ENCODE data around the gene EHHADH. TPM values are rescaled to one million over a fixed set of nuclear protein-coding genes. Genes with fewer than 3 reads are reported as not detected.

The EHHADH gene
- total and polyA plus RNA-seq, 3 experiments from 2014 or later = 0.94 to 2.2 (median 1.7) TPM

DNA sequence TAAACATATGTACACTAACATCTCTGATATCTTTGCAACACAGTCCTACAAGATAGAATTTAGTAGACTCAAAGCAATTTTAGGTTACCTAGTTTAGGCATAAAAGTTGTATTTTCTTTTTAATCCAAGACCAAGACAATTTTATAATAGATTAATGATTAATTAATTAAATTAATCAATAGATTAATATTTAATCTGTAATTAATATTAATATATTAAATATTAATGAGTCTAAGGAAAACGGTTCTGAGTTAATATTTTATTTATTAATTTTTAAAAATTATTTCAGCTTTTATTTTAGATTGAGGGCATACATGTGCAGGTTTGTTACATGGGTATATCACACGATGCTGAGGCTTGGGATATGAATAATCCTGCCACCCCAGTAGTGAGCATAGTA lies 49.0 kb downstream of the EHHADH start:
- H3K27me3 ChIP-seq (ENCODE audit: insufficient read depth, low read length, poor library complexity, severe bottlenecking) = no peaks in the 10 kb centered on the region
- no peaks in the 10 kb centered on the region for H3K27me3 Mint-ChIP-seq
- H3K36me3 Mint-ChIP-seq = peaks cover 3 to 13% (median 10%) of the 10 kb centered on the region in 3 donors
- ChIA-PET POLR2A (no interaction called here), CTCF (no interaction called here)
- no peaks in the 10 kb centered on the region for H3K4me1 ChIP-seq (ENCODE audit: insufficient read depth, low read length)
- H3K4me3 ChIP-seq (ENCODE audit: low read length) = no peak overlapping the region
- no peaks in the 10 kb centered on the region for H3K9me3 Mint-ChIP-seq
- no peaks in the 10 kb centered on the region for H3K9me3 ChIP-seq (ENCODE audit: low read length)
- no peak for DNase-seq
- H3K4me3 Mint-ChIP-seq = no peak overlapping the region
- H3K36me3 ChIP-seq (ENCODE audit: insufficient read depth, low read length) = no peaks in the 10 kb centered on the region
- H3K4me1 Mint-ChIP-seq = peaks cover 2 to 14% (median 14%) of the 10 kb centered on the region in 3 donors
- no peak overlapping the region for H3K27ac Mint-ChIP-seq
- no peak overlapping the region for H3K27ac ChIP-seq (ENCODE audit: low read depth, low read length)

DNA sequence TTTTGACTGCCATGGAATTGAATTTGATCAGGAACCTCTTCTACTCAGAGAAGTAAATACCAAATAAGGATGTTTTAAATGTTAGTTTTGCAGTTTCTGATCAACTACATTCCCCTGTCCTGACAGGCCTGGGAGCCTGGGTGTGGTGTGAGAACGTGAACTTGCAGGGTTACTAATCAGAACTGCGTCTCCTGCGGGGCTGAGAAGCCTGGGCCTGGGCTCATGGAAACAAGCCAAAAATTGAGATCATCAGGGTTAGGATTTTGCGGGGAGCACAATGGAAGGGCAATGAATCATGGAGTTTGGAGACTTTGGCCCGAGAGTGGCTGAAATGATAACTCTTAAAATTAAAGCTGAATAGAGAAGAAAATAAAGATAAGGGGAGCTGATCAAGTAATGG lies 53.2 kb downstream of the EHHADH start:
- Histone ChIP-seq H3K9me3 (ENCODE audit: low read length) (no peaks in the 10 kb centered on the region), H3K4me1 (ENCODE audit: insufficient read depth, low read length) (no peaks in the 10 kb centered on the region), H3K27me3 (ENCODE audit: insufficient read depth, low read length, poor library complexity, severe bottlenecking) (no peaks in the 10 kb centered on the region), H3K36me3 (ENCODE audit: insufficient read depth, low read length) (no peaks in the 10 kb centered on the region), H3K4me3 (ENCODE audit: low read length) (no peak overlapping the region), H3K27ac (ENCODE audit: low read depth, low read length) (no peak overlapping the region)
- H3K9me3 Mint-ChIP-seq = no peaks in the 10 kb centered on the region
- H3K4me1 Mint-ChIP-seq = no peaks in the 10 kb centered on the region
- no peak overlapping the region for H3K4me3 Mint-ChIP-seq
- H3K27me3 Mint-ChIP-seq = no peaks in the 10 kb centered on the region
- H3K27ac Mint-ChIP-seq = no peak overlapping the region
- DNase-seq = no peak
- ChIA-PET CTCF (no interaction called here), POLR2A (no interaction called here)
- H3K36me3 Mint-ChIP-seq = peaks cover 3 to 14% (median 10%) of the 10 kb centered on the region in 3 donors

DNA sequence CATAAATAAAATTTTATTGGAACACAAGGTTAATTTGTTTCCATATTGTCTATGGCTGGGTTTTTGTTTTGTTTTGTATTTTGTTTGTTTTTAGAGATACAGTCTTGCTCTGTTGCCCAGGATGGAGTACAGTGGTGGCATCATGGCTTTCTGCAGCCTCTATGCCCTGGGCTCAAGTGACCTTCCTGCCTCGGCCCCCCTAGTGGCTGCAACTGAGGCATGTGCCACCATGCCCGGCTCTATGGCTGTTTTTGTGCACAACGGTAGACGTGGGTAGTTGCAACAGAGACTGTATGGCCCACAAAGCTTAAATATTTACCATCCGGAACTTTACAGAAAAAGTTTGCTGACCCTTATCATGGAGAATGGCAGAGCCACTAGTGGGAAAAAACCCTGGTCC lies 54.2 kb downstream of the EHHADH start:
- POLR2A ChIA-PET = no interaction called here
- CTCF ChIA-PET = no interaction called here
- H3K27me3 Mint-ChIP-seq = no peaks in the 10 kb centered on the region
- Histone ChIP-seq H3K4me3 (ENCODE audit: low read length) (no peak overlapping the region), H3K27me3 (ENCODE audit: insufficient read depth, low read length, poor library complexity, severe bottlenecking) (no peaks in the 10 kb centered on the region), H3K9me3 (ENCODE audit: low read length) (no peaks in the 10 kb centered on the region), H3K4me1 (ENCODE audit: insufficient read depth, low read length) (no peaks in the 10 kb centered on the region), H3K36me3 (ENCODE audit: insufficient read depth, low read length) (no peaks in the 10 kb centered on the region), H3K27ac (ENCODE audit: low read depth, low read length) (no peak overlapping the region)
- H3K4me1 Mint-ChIP-seq = no peaks in the 10 kb centered on the region
- no peak overlapping the region for H3K27ac Mint-ChIP-seq
- H3K4me3 Mint-ChIP-seq = no peak overlapping the region
- peaks cover 0 to 4% (median 0%) of the 10 kb centered on the region in 5 donors for H3K9me3 Mint-ChIP-seq
- DNase-seq = no peak
- H3K36me3 Mint-ChIP-seq = peaks cover 3 to 23% (median 10%) of the 10 kb centered on the region in 3 donors

- Histone ChIP-seq H3K36me3 (ENCODE audit: insufficient read depth, low read length) (no peaks in the 10 kb centered on the region), H3K9me3 (ENCODE audit: low read length) (no peaks in the 10 kb centered on the region), H3K27me3 (ENCODE audit: insufficient read depth, low read length, poor library complexity, severe bottlenecking) (no peaks in the 10 kb centered on the region), H3K4me3 (ENCODE audit: low read length) (no peak overlapping the region), H3K4me1 (ENCODE audit: insufficient read depth, low read length) (no peaks in the 10 kb centered on the region), H3K27ac (ENCODE audit: low read depth, low read length) (no peak overlapping the region)
- Mint-ChIP-seq H3K4me1 (no peaks in the 10 kb centered on the region), H3K4me3 (no peak overlapping the region), H3K27me3 (no peaks in the 10 kb centered on the region), H3K9me3 (peaks cover 0 to 4% (median 0%) of the 10 kb centered on the region in 5 donors), H3K36me3 (peaks cover 3 to 24% (median 10%) of the 10 kb centered on the region in 3 donors), H3K27ac (no peak overlapping the region)
- DNase-seq = no peak
- POLR2A ChIA-PET = no interaction called here
- CTCF ChIA-PET = no interaction called here
Observed at GRCh38 chr3:185199206-185199605, 54.6 kb downstream of the EHHADH start.

GRCh38 chr3:185197068-185197467 lies 56.8 kb downstream of the EHHADH start:
- Mint-ChIP-seq H3K27ac (no peak overlapping the region), H3K4me1 (no peaks in the 10 kb centered on the region), H3K4me3 (no peak overlapping the region), H3K27me3 (no peaks in the 10 kb centered on the region), H3K9me3 (peaks cover 0 to 4% (median 0%) of the 10 kb centered on the region in 5 donors), H3K36me3 (peaks cover 5 to 28% (median 8%) of the 10 kb centered on the region in 3 donors)
- Histone ChIP-seq H3K27me3 (ENCODE audit: insufficient read depth, low read length, poor library complexity, severe bottlenecking) (no peaks in the 10 kb centered on the region), H3K4me1 (ENCODE audit: insufficient read depth, low read length) (no peaks in the 10 kb centered on the region), H3K4me3 (ENCODE audit: low read length) (no peak overlapping the region), H3K36me3 (ENCODE audit: insufficient read depth, low read length) (no peaks in the 10 kb centered on the region), H3K9me3 (ENCODE audit: low read length) (no peaks in the 10 kb centered on the region), H3K27ac (ENCODE audit: low read depth, low read length) (no peak overlapping the region)
- DNase-seq = no peak
- CTCF ChIA-PET = no interaction called here
- POLR2A ChIA-PET = no interaction called here

DNA sequence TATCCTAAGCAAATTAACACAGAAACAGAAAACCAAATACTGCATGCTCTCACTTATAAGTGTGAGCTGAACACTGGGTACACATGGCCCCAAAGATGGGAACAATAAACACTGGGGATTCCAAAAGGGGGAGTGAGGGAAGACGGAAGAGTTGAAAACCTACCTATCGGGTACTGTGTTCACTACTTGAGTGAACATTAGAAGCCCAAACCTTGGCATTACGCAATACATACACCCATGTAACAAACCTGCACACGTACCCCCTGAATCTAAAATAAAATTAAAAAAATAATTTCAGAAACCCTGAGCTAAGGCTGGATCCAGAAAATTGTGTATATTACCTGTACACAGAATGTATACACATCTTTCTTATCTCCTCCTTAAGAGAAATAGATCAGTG lies 58.2 kb downstream of the EHHADH start:
- no peak overlapping the region for H3K4me3 Mint-ChIP-seq
- no peaks in the 10 kb centered on the region for H3K27me3 Mint-ChIP-seq
- Histone ChIP-seq H3K36me3 (ENCODE audit: insufficient read depth, low read length) (no peaks in the 10 kb centered on the region), H3K4me3 (ENCODE audit: low read length) (no peak overlapping the region), H3K27ac (ENCODE audit: low read depth, low read length) (no peak overlapping the region), H3K27me3 (ENCODE audit: insufficient read depth, low read length, poor library complexity, severe bottlenecking) (no peaks in the 10 kb centered on the region), H3K9me3 (ENCODE audit: low read length) (no peaks in the 10 kb centered on the region), H3K4me1 (ENCODE audit: insufficient read depth, low read length) (no peaks in the 10 kb centered on the region)
- H3K4me1 Mint-ChIP-seq = no peaks in the 10 kb centered on the region
- ChIA-PET POLR2A (no interaction called here), CTCF (no interaction called here)
- H3K27ac Mint-ChIP-seq = no peak overlapping the region
- no peak for DNase-seq
- H3K9me3 Mint-ChIP-seq = peaks cover 0 to 4% (median 0%) of the 10 kb centered on the region in 5 donors
- H3K36me3 Mint-ChIP-seq = peaks cover 2 to 25% (median 3%) of the 10 kb centered on the region in 3 donors

DNA sequence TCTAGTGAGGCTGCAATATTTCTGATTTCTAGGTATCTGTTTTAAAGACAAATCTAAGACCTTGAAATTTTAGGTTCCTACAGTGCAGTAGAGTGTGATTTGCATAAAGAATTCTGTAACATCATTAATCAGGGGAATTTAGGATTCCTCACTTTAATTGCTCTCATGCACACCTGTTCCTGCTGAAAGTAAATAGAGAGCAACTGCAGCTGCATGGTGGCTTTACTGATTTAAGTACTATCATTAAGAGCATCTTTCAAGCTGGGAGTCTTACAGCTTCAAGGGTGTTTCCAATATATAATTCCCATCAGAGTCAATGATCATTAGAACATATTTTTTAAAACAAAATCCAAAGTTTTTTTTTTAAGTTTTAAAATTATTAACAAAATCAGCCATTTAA lies 65.0 kb downstream of the EHHADH start:
- no peak overlapping the region for H3K27ac ChIP-seq (ENCODE audit: low read depth, low read length)
- Mint-ChIP-seq H3K27me3 (peaks cover 0 to 7% of the 10 kb centered on the region in 2 donors), H3K36me3 (peaks cover 2 to 13% (median 3%) of the 10 kb centered on the region in 3 donors), H3K27ac (no peak overlapping the region), H3K4me1 (no peaks in the 10 kb centered on the region), H3K9me3 (no peaks in the 10 kb centered on the region), H3K4me3 (no peak overlapping the region)
- POLR2A ChIA-PET = no interaction called here
- no peak for DNase-seq
- H3K36me3 ChIP-seq (ENCODE audit: insufficient read depth, low read length) = no peaks in the 10 kb centered on the region
- H3K4me3 ChIP-seq (ENCODE audit: low read length) = no peak overlapping the region
- no peaks in the 10 kb centered on the region for H3K27me3 ChIP-seq (ENCODE audit: insufficient read depth, low read length, poor library complexity, severe bottlenecking)
- H3K4me1 ChIP-seq (ENCODE audit: insufficient read depth, low read length) = no peaks in the 10 kb centered on the region
- CTCF ChIA-PET = no interaction called here
- no peaks in the 10 kb centered on the region for H3K9me3 ChIP-seq (ENCODE audit: low read length)

DNA sequence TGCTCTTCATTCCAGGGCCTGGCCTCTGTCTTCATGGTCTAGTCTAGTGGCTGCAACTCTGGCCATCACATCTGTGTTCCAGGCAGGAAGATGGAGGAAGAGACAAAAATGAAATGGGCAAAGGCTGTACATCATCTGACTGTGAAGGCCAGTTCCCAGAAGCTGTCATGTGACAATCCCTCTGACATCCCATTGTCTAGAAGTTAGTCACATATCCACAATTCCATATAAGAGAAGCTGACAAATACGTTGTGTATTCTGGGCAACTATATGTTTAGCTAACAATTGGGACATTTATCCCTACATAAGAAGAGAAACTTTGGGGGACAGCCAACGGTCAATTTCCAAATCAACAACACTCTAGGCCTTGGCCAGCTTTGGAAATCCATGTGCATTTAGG lies 66.5 kb downstream of the EHHADH start:
- ChIA-PET CTCF (no interaction called here), POLR2A (no interaction called here)
- peaks cover 0 to 7% of the 10 kb centered on the region in 2 donors for H3K27me3 Mint-ChIP-seq
- H3K4me1 ChIP-seq (ENCODE audit: insufficient read depth, low read length) = no peaks in the 10 kb centered on the region
- H3K27ac Mint-ChIP-seq = no peak overlapping the region
- no peaks in the 10 kb centered on the region for H3K9me3 ChIP-seq (ENCODE audit: low read length)
- no peaks in the 10 kb centered on the region for H3K27me3 ChIP-seq (ENCODE audit: insufficient read depth, low read length, poor library complexity, severe bottlenecking)
- no peaks in the 10 kb centered on the region for H3K4me1 Mint-ChIP-seq
- H3K9me3 Mint-ChIP-seq = no peaks in the 10 kb centered on the region
- no peak for DNase-seq
- H3K36me3 ChIP-seq (ENCODE audit: insufficient read depth, low read length) = no peaks in the 10 kb centered on the region
- H3K4me3 Mint-ChIP-seq = no peak overlapping the region
- H3K36me3 Mint-ChIP-seq = peaks cover 0 to 7% (median 0%) of the 10 kb centered on the region in 3 donors
- no peak overlapping the region for H3K4me3 ChIP-seq (ENCODE audit: low read length)
- H3K27ac ChIP-seq (ENCODE audit: low read depth, low read length) = no peak overlapping the region
